AG04450 (cell line): ENCODE results near the gene MEAF6. TPM values are rescaled to one million over a fixed set of nuclear protein-coding genes. Genes with fewer than 3 reads are reported as not detected.
"Not testable (repeated sequence)": the region's sequence is repeated elsewhere in the genome, so short reads cannot be mapped to it uniquely, and the experiment has no call there.

Experiments
- CTCF ChIA-PET: fragments of 300-600, 350-600 bp; formaldehyde crosslinking; extraction: SDS; loops from one replicate; lab custom pipeline; 2022; ENCODE audit warnings: antibody characterized with exemption, inconsistent platforms; lab: Charles Lee
- POLR2A ChIA-PET: fragments of 350-600 bp; formaldehyde crosslinking; extraction: SDS; loops from one replicate; lab custom pipeline; 2021; ENCODE audit warnings: antibody characterized with exemption, inconsistent platforms; lab: Yijun Ruan, JAX
- DNase-seq: peaks from one replicate; pipeline ENCODE4 v3.0.0-alpha.2; 2011; ENCODE audit warnings: low read depth, low spot score
- H3K27ac ChIP-seq: one replicate; pipeline ENCODE4 v1.5.1; 2012; ENCODE audit warnings: low read depth, low read length, control low read depth
- H3K27me3 ChIP-seq: one replicate; pipeline ENCODE4 v1.6.0; 2012; ENCODE audit warnings: low read length; ENCODE audit not compliant: control insufficient read depth, insufficient read depth
- H3K4me3 ChIP-seq: 2 replicates; pipeline ENCODE4 v1.5.1; 2011; ENCODE audit warnings: mild to moderate bottlenecking, low read depth, low read length, control low read depth
- H3K9me3 ChIP-seq: 2 replicates; pipeline ENCODE4 v1.5.1; 2012; ENCODE audit warnings: low read length; ENCODE audit not compliant: control insufficient read depth, insufficient read depth
- polyA minus RNA-seq: library from RNA; depleted of rRNA, polyadenylated mRNA; stranded (reverse); fragments of >200 nt; gene quantifications from 2 replicates; pipeline ENCODE4 v1.2.3, GENCODE V29; 2011; rRNA and poly(A)+ RNA removed
- polyA plus RNA-seq: library from polyadenylated mRNA; depleted of rRNA; stranded (reverse); fragments of >200 nt; gene quantifications from 2 replicates; pipeline ENCODE4 v1.2.3, GENCODE V29; 2011; rRNA removed
- TF ChIP-seq, protein P1 (sequence below): IDR thresholded peaks from 2 replicates; pipeline ENCODE4 v1.5.1; 2011; ENCODE audit warnings: low read depth, low read length, control low read depth, inconsistent platforms

The MEAF6 gene
- polyA plus RNA-seq (59.6 and 69.6 TPM in 2 replicates), polyA minus RNA-seq (18.2 and 24.1 TPM in 2 replicates)

GRCh38 chr1:37514350-37515184 lies at the start of gene MEAF6:
Gene MEAF6 (minus strand): TSS chr1:37514766. CDS start chr1:37514746, 20 bp downstream.
- TF ChIP-seq, protein P1, sequence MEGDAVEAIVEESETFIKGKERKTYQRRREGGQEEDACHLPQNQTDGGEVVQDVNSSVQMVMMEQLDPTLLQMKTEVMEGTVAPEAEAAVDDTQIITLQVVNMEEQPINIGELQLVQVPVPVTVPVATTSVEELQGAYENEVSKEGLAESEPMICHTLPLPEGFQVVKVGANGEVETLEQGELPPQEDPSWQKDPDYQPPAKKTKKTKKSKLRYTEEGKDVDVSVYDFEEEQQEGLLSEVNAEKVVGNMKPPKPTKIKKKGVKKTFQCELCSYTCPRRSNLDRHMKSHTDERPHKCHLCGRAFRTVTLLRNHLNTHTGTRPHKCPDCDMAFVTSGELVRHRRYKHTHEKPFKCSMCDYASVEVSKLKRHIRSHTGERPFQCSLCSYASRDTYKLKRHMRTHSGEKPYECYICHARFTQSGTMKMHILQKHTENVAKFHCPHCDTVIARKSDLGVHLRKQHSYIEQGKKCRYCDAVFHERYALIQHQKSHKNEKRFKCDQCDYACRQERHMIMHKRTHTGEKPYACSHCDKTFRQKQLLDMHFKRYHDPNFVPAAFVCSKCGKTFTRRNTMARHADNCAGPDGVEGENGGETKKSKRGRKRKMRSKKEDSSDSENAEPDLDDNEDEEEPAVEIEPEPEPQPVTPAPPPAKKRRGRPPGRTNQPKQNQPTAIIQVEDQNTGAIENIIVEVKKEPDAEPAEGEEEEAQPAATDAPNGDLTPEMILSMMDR: peak; percentile 29; the same call in 1 of the 2 replicates
- H3K4me3 ChIP-seq: peak within 1 kb of the TSS; percentile 84
- DNase-seq: peak; percentile 37
- peak within 1 kb of the TSS; percentile 83 for H3K27ac ChIP-seq
- no peaks in the 10 kb centered on the region for H3K27me3 ChIP-seq
- POLR2A ChIA-PET: interaction anchor here (0.6 to 1.2 kb wide), 6 partner anchors 15 to 81 kb away, joined by 3 to 7 read pairs (median 4); partner anchors contain the start of genes GNL2 and SNIP1
- no peaks in the 10 kb centered on the region for H3K9me3 ChIP-seq
- CTCF ChIA-PET: interaction anchor here (0.5 to 4.1 kb wide), 50 partner anchors 9 to 1299 kb away, joined by 3 to 76 read pairs (median 5); partner anchors contain the start of genes CDCA8, DNALI1, GNL2 and MTF1

- TF ChIP-seq, protein P1: no peak
- POLR2A ChIA-PET: no interaction called here
- H3K4me3 ChIP-seq: no peak overlapping the region
- no peaks in the 10 kb centered on the region for H3K27me3 ChIP-seq
- peaks cover 4% of the 10 kb centered on the region for H3K9me3 ChIP-seq
- H3K27ac ChIP-seq: no peak overlapping the region
- CTCF ChIA-PET: interaction anchor here (1.1 to 2.1 kb wide), 2 partner anchors 14 to 119 kb away, joined by 4 to 8 read pairs; no protein-coding TSS in a partner anchor
- DNase-seq: no peak
Observed at GRCh38 chr1:37562984-37563383, 48.4 kb upstream of the MEAF6 start.

GRCh38 chr1:37561133-37562132 lies 46.9 kb upstream of the MEAF6 start:
- Histone ChIP-seq H3K27ac (peak overlapping the region; percentile 11), H3K4me3 (no peak overlapping the region), H3K9me3 (peaks cover 4% of the 10 kb centered on the region), H3K27me3 (no peaks in the 10 kb centered on the region)
- TF ChIP-seq, protein P1: peak; percentile 48
- DNase-seq: no peak
- POLR2A ChIA-PET: no interaction called here
- CTCF ChIA-PET: no interaction called here

DNA sequence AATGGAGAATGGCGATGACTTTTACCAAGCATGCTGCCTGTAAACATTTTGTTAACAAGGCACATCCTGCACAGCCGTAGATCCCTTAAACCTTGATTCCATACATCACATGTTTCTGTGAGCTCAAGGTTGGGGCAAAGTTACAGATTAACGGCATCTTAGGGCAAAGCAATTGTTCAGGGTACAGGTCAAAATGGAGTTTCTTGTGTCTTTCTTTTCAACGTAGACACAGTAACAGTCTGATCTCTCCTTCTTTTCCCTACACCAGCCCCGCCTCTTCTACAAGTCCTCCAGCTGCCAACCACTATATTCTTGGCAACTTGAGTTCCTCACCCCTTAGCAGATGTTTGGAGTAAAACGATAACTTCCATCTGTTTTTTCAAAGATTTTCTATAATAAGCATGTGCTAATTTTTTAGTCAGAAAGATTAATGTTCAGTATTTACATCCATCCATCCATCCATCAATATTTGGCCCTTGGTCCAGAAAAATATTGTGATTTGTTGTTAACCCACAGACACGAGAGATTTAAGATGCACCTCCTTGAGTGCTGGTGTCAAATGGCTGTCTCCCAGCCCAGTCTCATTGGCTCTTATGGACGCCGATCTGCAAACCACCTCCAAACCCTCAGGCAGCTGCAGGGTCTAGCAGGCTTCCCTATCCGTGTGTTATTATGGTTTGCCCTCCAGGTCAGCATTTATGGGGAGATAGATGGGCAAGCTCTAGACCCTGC lies 46.0 kb upstream of the MEAF6 start:
- CTCF ChIA-PET: interaction anchor here (1.1 kb wide), 1 partner anchor 121 kb away, joined by 3 read pairs; no protein-coding TSS in a partner anchor

GRCh38 chr1:37559957-37560379 lies 45.4 kb upstream of the MEAF6 start:
- H3K9me3 ChIP-seq, H3K4me3 ChIP-seq, H3K27ac ChIP-seq, H3K27me3 ChIP-seq, POLR2A ChIA-PET, DNase-seq: not testable (repeated sequence)
- CTCF ChIA-PET: interaction anchor here (1.1 kb wide), 1 partner anchor 122 kb away, joined by 3 read pairs; no protein-coding TSS in a partner anchor

More for the DNA sequence above, 46.0 kb upstream of the MEAF6 start:
- Histone ChIP-seq H3K27ac (no peak overlapping the region), H3K4me3 (no peak overlapping the region), H3K9me3 (peaks cover 4% of the 10 kb centered on the region), H3K27me3 (no peaks in the 10 kb centered on the region)
- DNase-seq: no peak
- POLR2A ChIA-PET: no interaction called here
- TF ChIP-seq, protein P1: no peak
